Mesodermal cell (in vitro differentiated cells): Measurements from ENCODE around the gene ATP5F1D.

Experiments
- H3K27ac ChIP-seq: 2 replicates; pipeline ENCODE4 v1.7.0; 2013; ENCODE audit warnings: mild to moderate bottlenecking, low read depth, low read length, moderate library complexity; ENCODE audit not compliant: severe bottlenecking
- H3K36me3 ChIP-seq: 2 replicates; pipeline ENCODE4 v1.7.1; 2013; ENCODE audit warnings: mild to moderate bottlenecking, low read length, moderate library complexity; ENCODE audit not compliant: control insufficient read depth, insufficient read depth
- H3K4me1 ChIP-seq: one replicate; pipeline ENCODE4 v1.7.1; 2013; ENCODE audit warnings: mild to moderate bottlenecking, low read length; ENCODE audit not compliant: insufficient read depth, control insufficient read depth, poor library complexity, severe bottlenecking
- H3K4me3 ChIP-seq: 2 replicates; pipeline ENCODE4 v1.7.0; 2013; ENCODE audit warnings: low read length, control low read depth, mild to moderate bottlenecking; ENCODE audit not compliant: insufficient read depth, poor library complexity, severe bottlenecking; ENCODE audit errors: extremely low read depth
- H3K9me3 ChIP-seq: 2 replicates; pipeline ENCODE4 v1.7.1; 2013; ENCODE audit warnings: mild to moderate bottlenecking, low read length, moderate library complexity; ENCODE audit not compliant: control insufficient read depth
- WGBS, 2 experiments: methylation state at CpG; one replicate each; pipeline ENCODE4 v1.1.5; 2013; ENCODE audit warnings: missing lambda C conversion rate in 2 of 2; ENCODE audit not compliant: insufficient coverage in 2 of 2; 5-methylcytosine and 5-hydroxymethylcytosine counted together

ATP5F1D gene

GRCh38 chr19:1221904-1222255, 19.7 kb upstream of the ATP5F1D start:
- Histone ChIP-seq H3K9me3 (no peaks in the 10 kb centered on the region), H3K4me3 (no peak overlapping the region), H3K27ac (no peak overlapping the region), H3K4me1 (peaks cover 2% of the 10 kb centered on the region), H3K36me3 (peaks cover 53% of the 10 kb centered on the region)
- WGBS, 2 experiments = 93 to 94% methylated on average over 22 of the region's 22 CpGs

GRCh38 chr19:1222394-1222793, 19.2 kb upstream of the ATP5F1D start:
- WGBS, 2 experiments = 94 to 99% methylated on average over 13 to 14 of the region's 14 CpGs
- Histone ChIP-seq H3K9me3 (no peaks in the 10 kb centered on the region), H3K4me3 (no peak overlapping the region), H3K27ac (no peak overlapping the region), H3K36me3 (peaks cover 53% of the 10 kb centered on the region), H3K4me1 (peaks cover 2% of the 10 kb centered on the region)

- Histone ChIP-seq H3K36me3 (peaks cover 62% of the 10 kb centered on the region), H3K4me3 (no peak overlapping the region), H3K9me3 (no peaks in the 10 kb centered on the region), H3K4me1 (peaks cover 2% of the 10 kb centered on the region), H3K27ac (no peak overlapping the region)
- 89 to 90% methylated on average over 44 to 45 of the region's 48 CpGs for WGBS, 2 experiments
Measured at GRCh38 chr19:1223018-1223855, 18.3 kb upstream of the ATP5F1D start.

- Histone ChIP-seq H3K4me1 (peaks cover 2% of the 10 kb centered on the region), H3K27ac (no peak overlapping the region), H3K4me3 (no peak overlapping the region), H3K36me3 (peaks cover 63% of the 10 kb centered on the region), H3K9me3 (no peaks in the 10 kb centered on the region)
- WGBS, 2 experiments = 95% methylated on average over 14 to 15 of the region's 16 CpGs
Measured at GRCh38 chr19:1224047-1224825, 17.3 kb upstream of the ATP5F1D start.

- no peak overlapping the region for H3K4me3 ChIP-seq
- no peaks in the 10 kb centered on the region for H3K9me3 ChIP-seq
- peaks cover 63% of the 10 kb centered on the region for H3K36me3 ChIP-seq
- H3K27ac ChIP-seq = no peak overlapping the region
- peaks cover 2% of the 10 kb centered on the region for H3K4me1 ChIP-seq
- 87 to 88% methylated on average over 15 to 16 of the region's 16 CpGs for WGBS, 2 experiments
Measured at GRCh38 chr19:1224847-1225246, 16.7 kb upstream of the ATP5F1D start.

- Histone ChIP-seq H3K9me3 (no peaks in the 10 kb centered on the region), H3K4me1 (peaks cover 2% of the 10 kb centered on the region), H3K4me3 (no peak overlapping the region), H3K36me3 (peaks cover 62% of the 10 kb centered on the region), H3K27ac (no peak overlapping the region)
- 94 to 97% methylated on average over 21 to 25 of the region's 29 CpGs for WGBS, 2 experiments
Measured at GRCh38 chr19:1225440-1226226, 15.9 kb upstream of the ATP5F1D start.

- WGBS, 2 experiments = 99% methylated on average over 11 of the region's 11 CpGs
- Histone ChIP-seq H3K4me1 (peaks cover 2% of the 10 kb centered on the region), H3K27ac (no peak overlapping the region), H3K36me3 (peaks cover 60% of the 10 kb centered on the region), H3K9me3 (no peaks in the 10 kb centered on the region), H3K4me3 (no peak overlapping the region)
Measured at GRCh38 chr19:1226227-1226518, 15.4 kb upstream of the ATP5F1D start.

- Histone ChIP-seq H3K4me1 (peaks cover 2% of the 10 kb centered on the region), H3K36me3 (peaks cover 60% of the 10 kb centered on the region), H3K9me3 (no peaks in the 10 kb centered on the region), H3K27ac (no peak overlapping the region), H3K4me3 (no peak overlapping the region)
- WGBS, 2 experiments = 95 to 98% methylated on average over 40 to 50 of the region's 50 CpGs
Measured at GRCh38 chr19:1226522-1227303, 14.8 kb upstream of the ATP5F1D start.

- H3K36me3 ChIP-seq = peaks cover 58% of the 10 kb centered on the region
- H3K27ac ChIP-seq = no peak overlapping the region
- peaks cover 6% of the 10 kb centered on the region for H3K4me1 ChIP-seq
- H3K4me3 ChIP-seq = no peak overlapping the region
- H3K9me3 ChIP-seq = no peaks in the 10 kb centered on the region
- 96 to 97% methylated on average over 44 to 51 of the region's 56 CpGs for WGBS, 2 experiments
Measured at GRCh38 chr19:1227304-1228054, 14.1 kb upstream of the ATP5F1D start.
